ENCODE results near the gene TMEFF1. TPM values are rescaled to one million over a fixed set of nuclear protein-coding genes. Genes with fewer than 3 reads are reported as not detected.
"Not testable (repeated sequence)": the region's sequence is repeated elsewhere in the genome, so short reads cannot be mapped to it uniquely, and the experiment has no call there.

The TMEFF1 gene
- total and polyA plus RNA-seq, 12 donors = 0.14 to 1.8 (median 0.24) TPM; not detected in 8

DNA sequence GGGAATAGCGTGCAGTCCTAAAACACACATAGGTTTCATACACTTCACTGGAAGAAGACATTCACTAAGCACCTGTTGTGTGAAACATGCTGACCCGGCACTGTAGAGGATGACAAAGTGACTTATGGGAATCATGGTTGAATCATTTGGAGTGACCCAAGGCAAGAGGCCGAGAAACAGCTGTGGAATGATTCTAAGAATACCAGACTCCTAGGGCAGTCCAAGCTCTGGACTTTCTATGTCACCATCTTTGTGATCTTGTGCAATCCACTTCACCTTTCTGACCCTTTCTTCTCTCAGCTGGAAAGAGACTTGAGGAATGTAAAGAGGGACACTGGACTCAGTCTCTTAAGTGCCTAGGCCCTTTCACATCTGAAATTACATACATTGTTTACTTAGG lies 32.9 kb upstream of the TMEFF1 start:
- DNase-seq = peak in 2 of 7 donors; percentile 21 to 28
- Histone ChIP-seq H3K4me1 (replicated peaks in 1 of 2) (peaks cover 0 to 10% of the 10 kb centered on the region in 2 donors), H3K36me3 (replicated peaks in 1 of 2) (peaks cover 0 to 5% of the 10 kb centered on the region in 2 donors), H3K27ac (no peak overlapping the region), H3K9me3 (replicated peaks in 1 of 3) (no peaks in the 10 kb centered on the region), H3K4me3 (no peak overlapping the region), H3K27me3 (no peaks in the 10 kb centered on the region)
- TF ChIP-seq CTCF (IDR thresholded peaks at IDR 0.05) (no peak), POLR2A (IDR thresholded peaks at IDR 0.05) (no peak)
- intact Hi-C loops (cut with DNase I) = no loop called here
- 60 to 75% (median 69%) methylated on average over 3 of the region's 3 CpGs for WGBS, 4 donors

GRCh38 chr9:100440487-100440886 lies 32.5 kb upstream of the TMEFF1 start:
- H3K4me1 ChIP-seq (replicated peaks in 1 of 2); H3K4me3 ChIP-seq; H3K27ac ChIP-seq; H3K27me3 ChIP-seq; H3K9me3 ChIP-seq (replicated peaks in 1 of 3); intact Hi-C loops (cut with DNase I); DNase-seq; H3K36me3 ChIP-seq (replicated peaks in 1 of 2): not testable (repeated sequence)
- WGBS, 4 donors = 88 to 92% (median 90%) methylated on average over 5 of the region's 5 CpGs

DNA sequence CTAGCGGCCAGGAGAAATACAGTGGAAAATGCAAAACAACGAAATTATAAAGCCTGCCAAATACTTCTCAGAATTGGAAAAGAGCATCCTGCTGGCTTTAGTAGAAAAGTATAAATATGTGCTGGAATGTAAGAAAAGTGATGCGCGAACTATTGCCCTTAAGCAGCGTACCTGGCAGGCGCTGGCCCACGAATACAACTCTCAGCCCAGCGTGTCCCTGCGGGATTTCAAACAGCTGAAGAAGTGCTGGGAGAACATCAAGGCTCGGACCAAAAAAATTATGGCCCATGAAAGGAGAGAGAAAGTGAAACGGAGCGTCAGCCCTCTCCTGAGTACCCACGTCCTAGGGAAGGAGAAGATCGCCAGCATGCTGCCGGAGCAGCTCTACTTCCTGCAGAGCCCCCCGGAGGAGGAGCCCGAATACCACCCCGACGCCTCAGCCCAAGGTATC lies 31.0 kb upstream of the TMEFF1 start:
- Histone ChIP-seq H3K36me3 (replicated peaks in 1 of 2) (peaks cover 0 to 5% of the 10 kb centered on the region in 2 donors), H3K4me3 (peak overlapping the region in 1 of 4 donors; percentile 25), H3K4me1 (replicated peaks in 1 of 2) (peaks cover 0 to 10% of the 10 kb centered on the region in 2 donors), H3K27ac (no peak overlapping the region), H3K9me3 (replicated peaks in 1 of 3) (no peaks in the 10 kb centered on the region), H3K27me3 (no peaks in the 10 kb centered on the region)
- 72 to 85% (median 81%) methylated on average over 16 to 19 of the region's 19 CpGs for whole genome bisulfite sequencing, 4 donors
- no peak for DNase-seq
- TF ChIP-seq POLR2A (IDR thresholded peaks at IDR 0.05) (no peak), CTCF (IDR thresholded peaks at IDR 0.05) (no peak)
- intact Hi-C loops (cut with DNase I) = no loop called here

GRCh38 chr9:100443781-100444768 lies 28.9 kb upstream of the TMEFF1 start:
- Histone ChIP-seq H3K4me3 (no peak overlapping the region), H3K27ac (no peak overlapping the region), H3K9me3 (replicated peaks in 1 of 3) (no peaks in the 10 kb centered on the region), H3K36me3 (replicated peaks in 1 of 2) (peaks cover 0 to 5% of the 10 kb centered on the region in 2 donors), H3K4me1 (replicated peaks in 1 of 2) (peaks cover 0 to 10% of the 10 kb centered on the region in 2 donors), H3K27me3 (no peaks in the 10 kb centered on the region)
- DNase-seq = peak in 1 of 7 donors; percentile 9
- WGBS, 4 donors = 44 to 71% (median 47%) methylated on average over 4 of the region's 4 CpGs
- intact Hi-C loops (cut with DNase I) = no loop called here
- no peak for TF ChIP-seq CTCF (IDR thresholded peaks at IDR 0.05)
- no peak for TF ChIP-seq POLR2A (IDR thresholded peaks at IDR 0.05)
